Body of pancreas (tissue), 4 donors: ENCODE data around the gene CAB39L.

Source experiments
- POLR2A ChIP-seq, 3 donors: fragments of 450-650 bp; IDR thresholded peaks; one replicate each; pipeline ENCODE4 v1.6.1; 2016; ENCODE audit warnings: antibody characterized with exemption in 3 of 3, mild to moderate bottlenecking in 2 of 3
- TF ChIP-seq, protein P1 (sequence below), 7 experiments: fragments of 450-650 bp in 4 of 7; fragments of 200-600 bp in 3 of 7; sonication (generic) in 3 of 7; IDR thresholded peaks; one replicate each; pipeline ENCODE4 v1.5.1; 2016 to 2019; ENCODE audit warnings: antibody characterized with exemption in 7 of 7

DNA sequence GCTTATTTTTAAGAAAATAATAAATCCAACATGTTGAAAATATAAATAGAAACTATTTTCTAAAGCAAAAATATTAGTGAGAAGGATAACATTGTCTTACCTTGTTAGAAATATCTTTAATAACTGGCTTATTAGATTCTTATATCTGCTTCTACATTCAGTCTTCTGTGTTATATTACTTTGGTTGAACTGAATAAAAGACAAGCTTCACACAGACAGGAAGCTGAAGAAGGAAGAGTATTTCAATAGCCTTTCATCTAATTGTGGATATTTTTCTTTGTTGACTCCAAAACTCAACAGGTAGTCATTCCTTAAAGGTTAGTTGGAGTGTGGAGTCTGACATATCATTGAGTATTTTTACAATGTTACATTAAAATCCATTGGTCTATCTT, 11.1 kb upstream of the CAB39L start:
- TF ChIP-seq, protein P1, sequence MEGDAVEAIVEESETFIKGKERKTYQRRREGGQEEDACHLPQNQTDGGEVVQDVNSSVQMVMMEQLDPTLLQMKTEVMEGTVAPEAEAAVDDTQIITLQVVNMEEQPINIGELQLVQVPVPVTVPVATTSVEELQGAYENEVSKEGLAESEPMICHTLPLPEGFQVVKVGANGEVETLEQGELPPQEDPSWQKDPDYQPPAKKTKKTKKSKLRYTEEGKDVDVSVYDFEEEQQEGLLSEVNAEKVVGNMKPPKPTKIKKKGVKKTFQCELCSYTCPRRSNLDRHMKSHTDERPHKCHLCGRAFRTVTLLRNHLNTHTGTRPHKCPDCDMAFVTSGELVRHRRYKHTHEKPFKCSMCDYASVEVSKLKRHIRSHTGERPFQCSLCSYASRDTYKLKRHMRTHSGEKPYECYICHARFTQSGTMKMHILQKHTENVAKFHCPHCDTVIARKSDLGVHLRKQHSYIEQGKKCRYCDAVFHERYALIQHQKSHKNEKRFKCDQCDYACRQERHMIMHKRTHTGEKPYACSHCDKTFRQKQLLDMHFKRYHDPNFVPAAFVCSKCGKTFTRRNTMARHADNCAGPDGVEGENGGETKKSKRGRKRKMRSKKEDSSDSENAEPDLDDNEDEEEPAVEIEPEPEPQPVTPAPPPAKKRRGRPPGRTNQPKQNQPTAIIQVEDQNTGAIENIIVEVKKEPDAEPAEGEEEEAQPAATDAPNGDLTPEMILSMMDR (IDR thresholded peaks at IDR 0.05), result no peak
- TF ChIP-seq POLR2A (IDR thresholded peaks at IDR 0.05), result no peak
